Astrocyte (in vitro differentiated cells and primary cell): ENCODE measurements around the gene AGPAT4.

Source experiments
- EZH2 ChIP-seq: IDR thresholded peaks from 2 replicates; pipeline ENCODE4 v1.6.1; 2012; ENCODE audit warnings: mild to moderate bottlenecking, low read length, inconsistent platforms; ENCODE audit not compliant: insufficient read depth
- TF ChIP-seq, protein P1 (sequence below): IDR thresholded peaks from 2 replicates; pipeline ENCODE4 v1.5.1; 2011; ENCODE audit warnings: low read depth, mild to moderate bottlenecking, inconsistent platforms, low read length, moderate library complexity; ENCODE audit not compliant: insufficient read depth

DNA sequence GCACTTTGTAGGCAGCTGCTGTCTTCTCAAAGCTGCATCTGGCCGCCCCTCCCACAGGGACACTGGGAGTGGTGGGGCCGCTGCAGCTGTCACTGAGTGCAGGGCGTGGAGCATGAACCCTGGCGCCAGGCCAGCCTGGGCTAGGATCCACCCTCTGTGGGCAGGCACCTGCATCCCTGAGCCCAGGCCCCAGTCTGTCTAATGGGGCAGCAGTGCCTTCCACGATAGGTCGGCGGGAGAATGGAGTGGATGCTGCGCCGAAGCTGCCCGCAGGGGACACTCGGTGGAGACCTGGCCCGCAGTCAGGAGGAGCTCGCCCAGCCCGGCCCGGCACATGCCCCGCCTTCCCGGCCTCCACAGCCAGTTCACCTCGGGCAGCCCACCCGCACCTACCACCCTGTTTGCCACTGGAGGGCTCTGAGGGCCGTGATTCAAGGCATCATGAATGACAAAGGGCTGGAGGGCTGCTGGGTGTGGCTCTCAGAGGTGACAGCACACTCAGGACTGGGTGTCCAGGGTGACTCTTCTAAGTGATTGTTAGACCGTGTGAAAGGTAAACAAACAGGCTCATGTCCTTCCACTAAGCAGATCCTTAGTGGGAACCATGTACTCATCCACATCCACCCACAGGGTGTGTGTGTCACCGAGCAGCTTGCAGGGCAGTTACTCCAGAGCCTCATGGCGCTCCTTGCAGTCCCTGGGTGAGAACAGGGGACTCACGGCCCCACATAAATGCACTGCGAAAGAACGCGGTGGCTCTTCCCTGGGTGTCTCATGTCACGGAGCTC lies 133.9 kb downstream of the AGPAT4 start:
- TF ChIP-seq, protein P1, sequence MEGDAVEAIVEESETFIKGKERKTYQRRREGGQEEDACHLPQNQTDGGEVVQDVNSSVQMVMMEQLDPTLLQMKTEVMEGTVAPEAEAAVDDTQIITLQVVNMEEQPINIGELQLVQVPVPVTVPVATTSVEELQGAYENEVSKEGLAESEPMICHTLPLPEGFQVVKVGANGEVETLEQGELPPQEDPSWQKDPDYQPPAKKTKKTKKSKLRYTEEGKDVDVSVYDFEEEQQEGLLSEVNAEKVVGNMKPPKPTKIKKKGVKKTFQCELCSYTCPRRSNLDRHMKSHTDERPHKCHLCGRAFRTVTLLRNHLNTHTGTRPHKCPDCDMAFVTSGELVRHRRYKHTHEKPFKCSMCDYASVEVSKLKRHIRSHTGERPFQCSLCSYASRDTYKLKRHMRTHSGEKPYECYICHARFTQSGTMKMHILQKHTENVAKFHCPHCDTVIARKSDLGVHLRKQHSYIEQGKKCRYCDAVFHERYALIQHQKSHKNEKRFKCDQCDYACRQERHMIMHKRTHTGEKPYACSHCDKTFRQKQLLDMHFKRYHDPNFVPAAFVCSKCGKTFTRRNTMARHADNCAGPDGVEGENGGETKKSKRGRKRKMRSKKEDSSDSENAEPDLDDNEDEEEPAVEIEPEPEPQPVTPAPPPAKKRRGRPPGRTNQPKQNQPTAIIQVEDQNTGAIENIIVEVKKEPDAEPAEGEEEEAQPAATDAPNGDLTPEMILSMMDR: no peak
- no peak for TF ChIP-seq EZH2
